Astrocyte of the spinal cord (primary cell): ENCODE results near the gene KAZALD1.

Experiments used
- DNase-seq: peaks from one replicate; pipeline ENCODE4 v3.0.0; 2011; ENCODE audit warnings: low read depth, low spot score
- H3K4me3 ChIP-seq: 2 replicates; pipeline ENCODE4 v1.5.1; 2011; ENCODE audit warnings: low read depth, mild to moderate bottlenecking, low read length, moderate library complexity
- in situ Hi-C: cut with HindIII; loops from 2 replicates; pipeline ENCODE4 v1.10.0; 2017; ENCODE audit warnings: low sequenced_read_pairs
- TF ChIP-seq, protein P1 (sequence below): IDR thresholded peaks from 2 replicates; pipeline ENCODE4 v1.5.1; 2012; ENCODE audit warnings: low read depth, mild to moderate bottlenecking, low read length, inconsistent platforms

KAZALD1 gene

DNA sequence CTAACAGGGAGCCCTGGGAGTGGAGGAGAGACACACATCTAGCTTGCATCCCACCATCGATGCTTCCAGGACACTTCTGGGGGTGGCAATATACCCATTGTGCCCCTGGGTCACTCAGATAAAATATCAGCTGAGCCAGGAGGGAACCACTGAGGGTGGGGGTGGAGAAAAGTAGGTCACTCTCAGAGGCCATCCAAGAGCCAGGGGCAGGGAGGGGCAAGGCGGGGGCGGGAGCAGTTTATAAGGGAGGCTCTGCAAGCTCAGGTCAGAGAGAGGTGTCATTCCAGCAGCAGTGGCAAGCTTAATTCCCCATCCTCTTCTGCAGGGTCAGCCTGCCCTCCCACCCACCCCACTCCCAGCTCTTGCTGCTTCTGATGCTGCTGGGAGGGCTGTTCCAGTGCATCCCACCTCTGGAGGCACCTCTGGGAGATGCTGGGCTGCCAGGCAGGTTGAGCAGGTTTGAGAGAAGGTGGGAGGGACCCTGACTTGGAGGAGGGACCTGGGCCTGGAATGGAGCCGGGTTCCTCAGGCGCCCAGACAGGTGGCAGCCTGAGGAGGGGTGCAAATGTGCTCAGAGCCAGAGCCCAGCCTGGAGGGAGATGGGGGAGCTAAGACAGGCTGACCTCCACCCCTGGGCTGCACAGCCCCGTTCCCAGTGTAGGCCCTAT is 49.2 kb downstream of the KAZALD1 start:
- no peak overlapping the region for H3K4me3 ChIP-seq
- in situ Hi-C loops = no loop called here
- no peak for DNase-seq
- TF ChIP-seq, protein P1, sequence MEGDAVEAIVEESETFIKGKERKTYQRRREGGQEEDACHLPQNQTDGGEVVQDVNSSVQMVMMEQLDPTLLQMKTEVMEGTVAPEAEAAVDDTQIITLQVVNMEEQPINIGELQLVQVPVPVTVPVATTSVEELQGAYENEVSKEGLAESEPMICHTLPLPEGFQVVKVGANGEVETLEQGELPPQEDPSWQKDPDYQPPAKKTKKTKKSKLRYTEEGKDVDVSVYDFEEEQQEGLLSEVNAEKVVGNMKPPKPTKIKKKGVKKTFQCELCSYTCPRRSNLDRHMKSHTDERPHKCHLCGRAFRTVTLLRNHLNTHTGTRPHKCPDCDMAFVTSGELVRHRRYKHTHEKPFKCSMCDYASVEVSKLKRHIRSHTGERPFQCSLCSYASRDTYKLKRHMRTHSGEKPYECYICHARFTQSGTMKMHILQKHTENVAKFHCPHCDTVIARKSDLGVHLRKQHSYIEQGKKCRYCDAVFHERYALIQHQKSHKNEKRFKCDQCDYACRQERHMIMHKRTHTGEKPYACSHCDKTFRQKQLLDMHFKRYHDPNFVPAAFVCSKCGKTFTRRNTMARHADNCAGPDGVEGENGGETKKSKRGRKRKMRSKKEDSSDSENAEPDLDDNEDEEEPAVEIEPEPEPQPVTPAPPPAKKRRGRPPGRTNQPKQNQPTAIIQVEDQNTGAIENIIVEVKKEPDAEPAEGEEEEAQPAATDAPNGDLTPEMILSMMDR = no peak

DNA sequence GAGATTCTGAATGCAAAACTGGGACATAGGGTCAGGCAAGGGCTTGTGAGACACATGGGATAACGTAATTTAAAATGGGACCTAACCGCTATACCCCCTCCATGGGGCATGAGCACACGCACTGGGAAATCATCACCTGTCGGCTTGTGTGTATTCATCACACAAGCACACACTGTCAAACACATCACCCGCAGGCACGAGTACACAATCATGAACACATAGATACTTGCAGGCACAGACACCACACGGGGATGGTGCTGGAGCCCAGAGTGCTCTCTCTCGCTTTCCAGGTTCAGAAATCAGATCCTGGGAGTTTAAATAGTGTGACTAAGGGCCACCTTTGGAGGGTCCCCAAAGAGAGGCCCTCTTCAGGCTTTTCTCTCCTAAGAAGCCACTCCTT is 49.8 kb downstream of the KAZALD1 start:
- DNase-seq = no peak
- TF ChIP-seq, protein P1 = no peak
- in situ Hi-C loops = no loop called here
- H3K4me3 ChIP-seq = no peak overlapping the region

DNA sequence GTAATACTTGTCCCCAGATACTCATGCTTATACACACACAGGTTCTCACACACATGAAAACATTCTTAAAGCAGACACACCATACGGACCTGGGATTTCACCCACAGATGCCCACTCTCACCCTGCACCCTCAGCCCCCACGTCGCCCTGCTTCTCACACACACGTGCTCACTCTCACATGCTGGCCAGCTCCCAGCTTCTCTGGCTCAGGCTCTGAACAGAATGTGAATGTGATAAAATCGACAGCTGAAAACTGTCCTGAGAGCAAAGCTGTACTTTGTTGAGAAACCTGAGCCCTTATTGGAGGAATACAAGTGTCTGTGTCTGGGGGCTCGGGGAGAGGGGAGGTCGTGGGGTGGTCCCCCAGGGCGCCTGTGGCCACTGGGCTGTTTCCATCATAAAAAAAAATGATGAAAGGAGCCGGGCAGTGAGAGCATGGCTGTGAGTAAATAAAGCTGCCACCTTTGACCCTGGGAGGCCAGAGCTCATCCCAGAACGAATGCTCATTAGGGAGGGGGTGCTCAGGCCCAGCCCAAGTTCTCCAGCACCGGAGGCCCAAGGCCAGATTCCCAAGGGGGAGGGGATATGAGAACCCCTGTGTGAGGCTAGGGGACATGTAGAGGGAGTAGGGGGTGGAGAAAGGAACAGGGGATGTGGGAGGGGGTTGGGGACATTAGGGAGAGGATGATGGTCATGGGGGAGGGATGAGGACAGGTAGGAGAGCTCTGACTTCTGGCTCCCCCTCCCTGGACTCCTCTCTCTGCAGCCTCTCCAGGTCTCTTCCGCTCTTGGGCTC is 51.2 kb downstream of the KAZALD1 start:
- DNase-seq = no peak
- no peak overlapping the region for H3K4me3 ChIP-seq
- in situ Hi-C loops = no loop called here
- TF ChIP-seq, protein P1 = no peak

DNA sequence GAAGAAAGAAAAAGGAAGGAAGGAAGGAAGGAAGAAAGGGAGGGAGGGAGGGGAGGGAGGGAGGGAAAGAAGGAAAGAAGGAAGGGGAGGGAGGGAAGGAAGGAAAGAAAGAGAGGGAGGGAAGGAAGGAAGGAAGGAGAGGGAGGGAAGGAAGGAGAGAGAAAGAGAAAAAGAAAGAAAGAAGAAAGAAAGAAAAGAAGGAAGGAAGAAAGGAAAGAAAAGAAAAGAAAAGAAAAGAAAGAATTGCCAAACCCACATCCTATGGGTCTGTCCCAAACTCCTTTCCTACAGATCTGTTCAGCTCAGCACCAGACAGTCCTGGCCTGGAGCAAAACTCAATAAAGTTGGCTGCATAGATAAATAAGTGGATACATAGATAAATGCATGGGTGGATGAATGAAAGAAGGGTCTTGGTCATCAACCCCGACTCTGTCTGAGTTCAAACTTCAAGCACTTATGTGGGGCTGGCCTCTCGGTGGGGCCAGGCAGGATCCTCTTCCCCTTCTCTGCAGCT is 52.2 kb downstream of the KAZALD1 start:
- in situ Hi-C loops = no loop called here
- no peak for DNase-seq
- TF ChIP-seq, protein P1 = no peak
- H3K4me3 ChIP-seq = no peak overlapping the region

DNA sequence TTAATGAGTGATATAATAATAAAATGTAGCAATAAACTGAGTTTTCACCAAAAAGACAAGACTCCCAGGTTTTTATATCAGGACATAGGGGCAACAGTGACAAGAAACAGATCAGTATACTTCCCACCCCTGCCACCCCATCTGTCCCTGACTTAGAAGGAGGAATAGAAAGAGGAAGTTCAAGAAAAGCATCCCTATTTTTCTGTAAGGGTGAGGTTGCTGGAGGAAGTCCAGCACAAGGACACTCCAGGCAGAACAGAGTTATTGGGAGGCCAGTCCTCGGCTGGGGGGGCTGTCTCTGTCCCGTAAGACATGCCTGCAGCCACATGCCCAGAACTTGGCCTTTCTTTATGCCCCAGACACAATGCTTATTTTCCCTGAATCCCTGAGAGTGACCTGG is 52.9 kb downstream of the KAZALD1 start:
- H3K4me3 ChIP-seq = no peak overlapping the region
- in situ Hi-C loops = no loop called here
- no peak for DNase-seq
- TF ChIP-seq, protein P1 = no peak
